Endothelial cell of umbilical vein (primary cell): ENCODE results near the gene MPDU1. TPM values are rescaled to one million over a fixed set of nuclear protein-coding genes. Genes with fewer than 3 reads are reported as not detected.

ENCODE experiments used
- BruUV-seq: library from RNA; stranded (reverse); fragments of 400-500 nt; replicated peaks from 2 replicates; lab custom pipeline; 2021; lab: Mats Ljungman, UMichigan
- CTCF ChIA-PET: fragments of 300-600, 350-600 bp; sonication (Branson Sonifier 250); formaldehyde crosslinking; loops from one replicate; lab custom pipeline; 2021; ENCODE audit warnings: antibody characterized with exemption, inconsistent platforms; lab: Charles Lee
- POLR2A ChIA-PET: fragments of 300-600, 350-600 bp; sonication (Branson Sonifier 250); formaldehyde crosslinking; loops from one replicate; lab custom pipeline; 2021; ENCODE audit warnings: antibody characterized with exemption, inconsistent platforms; lab: Charles Lee
- DNase-seq: peaks from one replicate; pipeline ENCODE4 v3.0.0-alpha.2; 2011; ENCODE audit warnings: low read depth, low spot score
- FAIRE-seq: peaks from 2 replicates; lab custom pipeline; 2011; peaks lifted over from hg19 to GRCh38; lab: Jason Lieb, UNC
- H2AFZ ChIP-seq: 2 replicates; pipeline ENCODE4 v1.6.0; 2012; ENCODE audit warnings: low read depth, low read length, control low read depth, inconsistent platforms
- H3K27ac ChIP-seq: 2 replicates; pipeline ENCODE4 v1.5.1; 2011; ENCODE audit warnings: low read depth, mild to moderate bottlenecking, control low read depth, low read length, moderate library complexity; ENCODE audit not compliant: insufficient read depth
- H3K27me3 ChIP-seq, 2 experiments: 2 replicates each; pipeline versions ENCODE4 v1.6.0 to v1.6.1; 2011; ENCODE audit warnings: low read length in 2 of 2, mixed read lengths in 1 of 2; ENCODE audit not compliant: control insufficient read depth in 2 of 2, insufficient read depth in 2 of 2
- H3K36me3 ChIP-seq, 2 experiments: 2 replicates in 1 of 2; 3 replicates in 1 of 2; pipeline ENCODE4 v1.5.1; 2011; ENCODE audit warnings: low read length in 2 of 2, mild to moderate bottlenecking in 1 of 2, moderate library complexity in 1 of 2; ENCODE audit not compliant: control insufficient read depth in 2 of 2, insufficient read depth in 2 of 2; ENCODE audit errors: extremely low read depth in 1 of 2
- H3K4me1 ChIP-seq: 3 replicates; pipeline ENCODE4 v1.5.1; 2011; ENCODE audit warnings: mild to moderate bottlenecking, low read length; ENCODE audit not compliant: control insufficient read depth, insufficient read depth; ENCODE audit errors: extremely low read depth
- H3K4me2 ChIP-seq: 2 replicates; pipeline ENCODE4 v1.6.1; 2011; ENCODE audit warnings: low read length, control low read depth, mixed read lengths; ENCODE audit not compliant: insufficient read depth
- H3K4me3 ChIP-seq, 3 experiments: fragments of 200-600 bp in 1 of 3; sonication (generic), shearing (Covaris generic) in 1 of 3; replicated peaks in 1 of 3; 2 replicates each; pipeline ENCODE4 v1.5.1; 2011 to 2016; ENCODE audit warnings: control low read depth in 3 of 3, low read length in 3 of 3, mild to moderate bottlenecking in 2 of 3, inconsistent platforms in 1 of 3, low read depth in 1 of 3, moderate library complexity in 1 of 3; ENCODE audit not compliant: insufficient read depth in 1 of 3
- H3K79me2 ChIP-seq: 2 replicates; pipeline ENCODE4 v1.6.0; 2012; ENCODE audit warnings: low read length, inconsistent platforms; ENCODE audit not compliant: control insufficient read depth, insufficient read depth
- H3K9ac ChIP-seq: replicated peaks from 2 replicates; pipeline ENCODE3; 2011; ENCODE audit warnings: low read length, control low read depth; ENCODE audit not compliant: insufficient read depth; ENCODE audit errors: extremely low read depth
- H3K9me1 ChIP-seq: replicated peaks from 3 replicates; pipeline ENCODE4 v1.6.0; 2011; ENCODE audit warnings: mild to moderate bottlenecking, low read length; ENCODE audit not compliant: control insufficient read depth, insufficient read depth; ENCODE audit errors: extremely low read depth
- H3K9me3 ChIP-seq: replicated peaks from 2 replicates; pipeline ENCODE4 v1.5.1; 2012; ENCODE audit warnings: low read length, inconsistent platforms; ENCODE audit not compliant: control insufficient read depth, insufficient read depth
- H4K20me1 ChIP-seq: replicated peaks from 2 replicates; pipeline ENCODE3; 2011; ENCODE audit warnings: mild to moderate bottlenecking, low read length; ENCODE audit not compliant: control insufficient read depth, insufficient read depth; ENCODE audit errors: extremely low read depth
- CTCF ChIP-seq, 2 donors: IDR thresholded peaks; 1 replicate in 1 of 2; 2 replicates in 1 of 2; pipeline ENCODE4 v1.5.1; 2011; ENCODE audit warnings: low read length in 2 of 2, mild to moderate bottlenecking in 2 of 2, moderate library complexity in 2 of 2, control low read depth in 1 of 2, inconsistent platforms in 1 of 2, low read depth in 1 of 2; ENCODE audit not compliant: insufficient read depth in 1 of 2; ENCODE audit errors: extremely low read depth in 1 of 2
- EZH2 ChIP-seq: IDR thresholded peaks from 2 replicates; pipeline ENCODE4 v1.6.1; 2012; ENCODE audit warnings: borderline replicate concordance, low read depth, mild to moderate bottlenecking, moderate library complexity, low read length, inconsistent platforms; ENCODE audit not compliant: severe bottlenecking
- FOS ChIP-seq: IDR thresholded peaks from 2 replicates; pipeline ENCODE4 v1.6.1; 2011; ENCODE audit warnings: mild to moderate bottlenecking, low read length, moderate library complexity, borderline replicate concordance; ENCODE audit not compliant: insufficient read depth
- GATA2 ChIP-seq: IDR thresholded peaks from 2 replicates; pipeline ENCODE4 v1.7.0; 2011; ENCODE audit warnings: low read depth, mild to moderate bottlenecking, moderate library complexity, mixed read lengths, low read length; ENCODE audit not compliant: insufficient read length, insufficient read depth
- JUN ChIP-seq: IDR thresholded peaks from 2 replicates; pipeline ENCODE4 v1.6.1; 2011; ENCODE audit warnings: borderline replicate concordance, low read depth; ENCODE audit not compliant: insufficient read length, insufficient read depth
- MAX ChIP-seq: IDR thresholded peaks from 2 replicates; pipeline ENCODE4 v1.6.1; 2011; ENCODE audit not compliant: insufficient read depth, insufficient read length
- MYC ChIP-seq: IDR thresholded peaks from one replicate; pipeline ENCODE4 v1.6.1; 2011; ENCODE audit warnings: mild to moderate bottlenecking, low read depth, low read length
- POLR2A ChIP-seq: IDR thresholded peaks from 2 replicates; pipeline ENCODE4 v1.6.1; 2012; ENCODE audit warnings: low read depth, mild to moderate bottlenecking, control low read depth, low read length
- POLR2AphosphoS5 ChIP-seq: IDR thresholded peaks from 2 replicates; pipeline ENCODE4 v1.6.1; 2012; ENCODE audit warnings: low read depth, mild to moderate bottlenecking, control low read depth, low read length, moderate library complexity; ENCODE audit not compliant: insufficient read depth
- dilution Hi-C: fragments of 300-500 bp; cut with MboI; formaldehyde crosslinking; loops from one replicate; pipeline ENCODE4 v1.15.0; 2019; ENCODE audit warnings: low sequenced_read_pairs; ENCODE audit not compliant: extremely low pct_ligation_motif_present
- intact Hi-C: fragments of 100-400 bp; cut with micrococcal nuclease; formaldehyde crosslinking; loops from one replicate; pipeline ENCODE4 v1.10.0; 2022
- polyA plus RNA-seq, 4 experiments: library from polyadenylated mRNA; depleted of rRNA in 3 of 4; stranded (reverse) in 3 of 4; unstranded in 1 of 4; fragments of >200 nt; gene quantifications; 2 replicates each; pipeline versions ENCODE4 v1.2.1 to v1.2.3, GENCODE V29; 2011 to 2012; ENCODE audit warnings: missing spikeins in 1 of 4
- total RNA-seq: library from RNA; stranded (reverse); gene quantifications from 2 replicates; pipeline ENCODE4 v1.2.3, GENCODE V29; 2021

Gene MPDU1
- total and polyA plus RNA-seq, 2 donors (not counting 3 experiments of a cell fraction or from before 2014, with no cell fraction given): 78.0 to 368 TPM

GRCh38 chr17:7576432-7576937, 7.2 kb upstream of the MPDU1 start:
- CTCF ChIA-PET: interaction anchor here (0.6 to 6.2 kb wide), 3 partner anchors 13 to 74 kb away, joined by 3 to 48 read pairs (median 40); partner anchors contain the start of genes ATP1B2 and SOX15
- Histone ChIP-seq H3K9me3 (no peaks in the 10 kb centered on the region), H4K20me1 (peaks cover 9% of the 10 kb centered on the region), H3K9me1 (no peaks in the 10 kb centered on the region), H3K4me1 (peaks cover 58% of the 10 kb centered on the region), H3K36me3 (peaks cover 34 to 46% of the 10 kb centered on the region in 2 experiments), H3K4me3 (no peak overlapping the region), H3K27ac (no peak overlapping the region), H2AFZ (no peak overlapping the region), H3K4me2 (no peak overlapping the region), H3K9ac (no peak overlapping the region), H3K79me2 (peaks cover 54% of the 10 kb centered on the region), H3K27me3 (no peaks in the 10 kb centered on the region)
- POLR2A ChIA-PET: interaction anchor here (1.0 kb wide), 1 partner anchor 11 kb away, joined by 3 read pairs; no protein-coding TSS in a partner anchor
- no TSS peak for BruUV-seq
- intact Hi-C loops (no loop called here), dilution Hi-C loops (no loop called here)
- TF ChIP-seq MYC (no peak), POLR2A (peak; percentile 72), POLR2AphosphoS5 (peak; percentile 40)
- no peak for FAIRE-seq
- no peak for DNase-seq

- intact Hi-C loops (no loop called here), dilution Hi-C loops (no loop called here)
- DNase-seq (no peak), FAIRE-seq (no peak)
- H4K20me1 ChIP-seq: peaks cover 9% of the 10 kb centered on the region
- no TSS peak for BruUV-seq
- no peaks in the 10 kb centered on the region for H3K9me3 ChIP-seq
- H3K9me1 ChIP-seq: no peaks in the 10 kb centered on the region
- peaks cover 34 to 46% of the 10 kb centered on the region in 2 experiments for H3K36me3 ChIP-seq
- no peak overlapping the region for H3K4me3 ChIP-seq
- TF ChIP-seq MAX (no peak), GATA2 (no peak), JUN (no peak), EZH2 (no peak), MYC (no peak), POLR2A (no peak), CTCF (IDR thresholded peaks at IDR 0.05; ENCODE audit: extremely low read depth in 1 of 2, insufficient read depth in 1 of 2, low read depth in 1 of 2, low read length in 2 of 2) (no peak), FOS (no peak), POLR2AphosphoS5 (no peak)
- H3K4me2 ChIP-seq: no peak overlapping the region
- H3K79me2 ChIP-seq: peaks cover 55% of the 10 kb centered on the region
- H2AFZ ChIP-seq: no peak overlapping the region
- H3K27ac ChIP-seq: no peak overlapping the region
- ChIA-PET POLR2A (no interaction called here), CTCF (interaction anchor here (4.8 kb wide), 1 partner anchor 12 kb away, joined by 48 read pairs; the partner anchor contains the start of gene SOX15)
- no peaks in the 10 kb centered on the region for H3K27me3 ChIP-seq
- peaks cover 53% of the 10 kb centered on the region for H3K4me1 ChIP-seq
- H3K9ac ChIP-seq: no peak overlapping the region
Observed at GRCh38 chr17:7577327-7578199, 6.1 kb upstream of the MPDU1 start.
